NOMO-1 treated with dmso at 0.1 percent for 144 hours (cell line): ENCODE measurements around the gene TEDC2.
"Not testable (repeated sequence)": the region's sequence is repeated elsewhere in the genome, so short reads cannot be mapped to it uniquely, and the experiment has no call there.

ENCODE experiments used
- DNase-seq: peaks from one replicate; lab custom pipeline; 2025; ENCODE audit not compliant: unreplicated experiment; lab: John Stamatoyannopoulos, UW

TEDC2 gene

GRCh38 chr16:2437032-2437790, 22.7 kb upstream of the TEDC2 start:
- no peak for DNase-seq

- no peak for DNase-seq
Observed at GRCh38 chr16:2438121-2438520, 21.8 kb upstream of the TEDC2 start.

DNA sequence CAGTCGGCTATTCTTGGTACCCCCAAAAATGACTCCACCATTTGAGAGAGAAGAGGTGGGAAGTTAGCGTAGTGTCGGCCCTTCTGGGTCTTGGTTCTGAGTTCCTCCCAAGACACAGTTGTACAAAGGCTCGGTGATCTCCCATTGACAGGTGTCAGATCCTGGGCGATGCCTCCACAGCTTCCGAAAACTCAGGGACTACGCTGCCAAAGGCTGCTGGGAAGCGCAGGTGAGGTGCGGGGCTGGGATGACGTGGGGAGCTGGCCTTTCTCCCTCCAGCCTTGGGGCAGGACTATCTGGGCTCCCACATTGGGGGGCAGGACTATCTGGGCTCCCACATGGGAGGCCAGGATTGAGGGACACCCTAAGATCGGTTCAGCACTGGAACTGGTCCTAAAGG, 20.3 kb upstream of the TEDC2 start:
- no peak for DNase-seq

GRCh38 chr16:2441143-2441804, 18.6 kb upstream of the TEDC2 start:
- not testable (repeated sequence) for DNase-seq

DNA sequence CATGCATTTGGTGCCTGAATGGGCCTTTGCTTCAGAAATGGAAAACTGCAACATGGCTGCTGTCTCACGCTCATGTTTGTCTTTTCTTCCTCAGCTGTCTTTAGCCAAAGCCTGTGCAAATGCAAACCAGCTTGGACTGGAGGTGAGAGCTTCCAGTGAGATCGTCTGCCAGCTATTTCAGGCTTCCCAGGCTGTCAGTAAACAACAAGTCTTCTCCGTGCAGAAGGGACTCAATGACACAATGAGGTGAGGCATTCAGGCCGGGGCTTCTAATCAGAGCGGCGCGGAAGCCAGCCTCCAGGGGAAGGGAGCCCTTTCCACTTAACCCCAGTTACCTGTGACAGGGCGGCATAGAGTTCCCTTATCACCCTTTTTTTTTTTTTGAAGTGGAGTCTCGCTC, 16.4 kb upstream of the TEDC2 start:
- DNase-seq = no peak

DNA sequence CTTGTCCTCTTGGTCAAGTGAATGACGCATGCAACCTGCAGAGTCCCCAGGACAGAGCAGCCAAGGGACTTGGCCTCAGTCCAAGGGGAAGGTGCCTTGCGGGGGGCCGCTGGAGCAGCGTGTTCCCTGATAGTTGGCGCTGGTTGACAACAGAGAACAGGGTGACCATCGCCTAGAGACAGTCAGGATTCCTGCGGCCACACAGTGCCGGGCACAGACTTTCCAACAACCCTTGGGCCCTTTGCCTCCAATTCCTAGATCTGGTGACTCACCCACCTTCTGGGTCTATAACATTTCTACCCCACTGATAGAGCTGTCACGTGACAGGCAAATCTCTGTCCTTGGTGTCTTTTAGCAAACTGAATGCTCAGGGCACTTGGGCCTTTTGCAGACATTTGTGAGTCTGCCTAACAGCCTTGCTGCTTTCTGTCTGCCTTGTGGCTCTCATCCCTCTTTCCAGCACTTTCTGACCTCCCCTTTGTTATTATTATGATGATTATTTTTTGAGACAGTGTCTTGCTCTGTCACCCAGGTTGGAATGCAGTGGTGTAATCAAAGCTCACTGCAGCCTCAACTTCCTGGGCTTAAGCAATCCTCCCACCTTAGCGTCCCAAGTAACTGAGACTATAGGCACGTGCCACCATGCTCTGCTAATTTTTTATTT, 11.9 kb upstream of the TEDC2 start:
- DNase-seq = no peak

DNA sequence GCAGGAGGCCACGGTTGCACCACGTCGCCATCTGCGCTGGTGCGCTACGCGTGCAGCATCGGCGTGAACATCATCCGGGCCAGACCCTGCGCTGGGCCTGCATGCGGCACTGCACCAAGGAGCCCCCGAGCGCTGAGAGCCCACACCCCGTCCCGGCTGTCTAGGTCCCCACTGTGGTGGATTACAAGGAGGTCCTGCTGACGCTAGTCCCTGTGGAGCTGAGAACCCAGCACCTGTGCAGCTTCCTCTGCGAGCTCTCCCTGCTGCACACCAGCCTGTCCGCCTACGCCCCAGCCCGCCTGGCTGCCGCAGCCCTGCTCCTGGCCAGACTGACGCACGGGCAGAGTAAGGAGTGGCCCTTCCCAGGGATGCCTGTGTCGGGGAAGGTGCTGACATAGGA, 10.8 kb upstream of the TEDC2 start:
- DNase-seq = no peak

DNA sequence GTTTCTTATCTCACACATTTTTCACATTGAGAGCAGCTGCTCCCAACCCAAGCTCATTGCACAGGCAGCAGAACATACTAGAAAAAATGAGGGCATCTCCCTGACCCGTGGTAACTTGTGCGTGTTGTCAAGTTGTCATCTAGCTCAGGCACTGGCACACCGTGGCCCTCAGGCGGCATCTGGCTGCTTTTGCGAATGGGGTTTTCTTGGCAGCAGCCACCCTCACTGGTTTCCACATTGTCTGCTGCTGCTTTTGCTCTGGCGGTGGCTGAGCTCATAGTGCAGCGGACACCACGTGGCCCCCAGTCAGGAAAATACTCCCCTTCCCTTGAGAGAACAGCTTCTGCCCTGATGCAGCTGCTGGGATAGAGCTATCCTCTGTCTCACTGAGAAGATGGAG, 9.4 kb upstream of the TEDC2 start:
- no peak for DNase-seq

GRCh38 chr16:2450975-2451381, 8.9 kb upstream of the TEDC2 start:
- DNase-seq = no peak

DNA sequence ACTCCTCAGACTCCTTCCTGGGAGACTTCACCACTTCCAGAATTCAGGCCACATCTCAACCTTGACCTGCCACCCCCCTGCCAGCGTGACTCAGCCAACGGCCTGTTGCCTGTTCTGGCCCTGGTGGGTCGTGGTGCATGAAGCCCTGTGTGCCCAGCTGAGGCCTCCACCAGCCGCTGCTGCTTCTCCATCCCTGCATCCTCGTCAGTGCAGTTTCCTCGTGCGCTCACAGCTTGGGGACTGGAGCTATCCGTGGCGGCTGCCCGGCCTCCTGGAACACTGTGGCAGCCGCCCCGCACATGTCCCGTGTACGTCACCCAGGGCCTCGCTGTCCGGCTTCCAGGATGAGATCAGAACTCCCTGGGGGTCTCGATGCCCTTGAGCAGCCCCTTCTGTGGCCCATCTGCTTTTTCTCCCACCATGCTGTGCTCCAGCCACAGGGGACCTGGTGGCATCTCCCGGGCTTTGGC, 8.0 kb upstream of the TEDC2 start:
- DNase-seq = no peak

DNA sequence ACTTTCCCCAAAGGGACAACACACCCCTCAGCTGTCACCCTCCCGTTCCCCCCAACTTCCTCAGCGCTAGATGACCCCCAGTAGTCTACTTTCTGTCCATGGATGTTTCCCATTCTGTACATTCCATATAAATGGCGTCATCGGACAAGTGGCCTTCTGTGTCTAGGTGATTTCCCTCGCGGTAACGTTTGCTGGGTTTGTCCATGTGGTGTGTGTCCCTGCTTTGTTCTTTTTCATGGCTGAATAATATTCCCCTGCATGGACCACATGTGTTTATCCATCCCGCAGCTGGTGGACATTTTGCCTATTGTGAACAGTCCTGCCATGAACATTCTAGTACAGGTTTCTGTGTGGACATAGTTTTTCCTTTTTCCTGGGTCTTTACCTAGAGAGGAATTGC, 7.3 kb upstream of the TEDC2 start:
- DNase-seq = no peak

DNA sequence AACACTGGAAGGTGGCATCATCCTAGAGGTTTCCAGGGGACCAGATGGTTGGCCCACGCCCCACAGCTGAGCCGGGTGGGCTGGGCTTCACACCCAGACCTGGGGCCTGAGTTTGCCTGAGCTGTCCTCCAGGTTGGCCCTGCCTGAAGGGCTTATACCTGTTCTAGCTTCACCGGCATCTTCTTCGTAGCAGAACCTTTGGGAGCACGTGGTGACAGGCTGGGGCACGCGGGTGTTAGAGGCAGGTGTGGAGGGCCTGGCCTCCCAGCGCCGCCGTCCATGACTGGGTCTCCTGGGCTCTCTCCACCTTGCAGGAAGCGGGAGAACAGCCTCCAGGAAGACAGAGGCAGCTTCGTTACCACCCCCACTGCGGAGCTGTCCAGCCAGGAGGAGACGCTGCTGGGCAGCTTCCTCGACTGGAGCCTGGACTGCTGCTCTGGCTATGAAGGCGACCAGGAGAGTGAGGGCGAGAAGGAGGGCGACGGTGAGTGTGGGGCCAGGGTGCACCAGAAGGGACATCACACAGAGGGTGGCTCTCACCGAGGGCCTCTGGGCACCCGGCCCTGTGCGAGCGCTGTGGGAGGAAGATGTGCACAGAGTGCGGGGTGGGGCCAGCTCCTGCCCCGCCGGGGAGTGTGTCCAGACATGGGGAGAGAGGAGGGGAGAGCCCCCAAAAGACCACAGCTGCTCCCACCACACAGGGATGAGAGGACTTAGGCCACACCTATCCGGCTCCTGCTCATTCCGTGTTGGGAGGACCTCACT, 4.6 kb upstream of the TEDC2 start:
- no peak for DNase-seq

DNA sequence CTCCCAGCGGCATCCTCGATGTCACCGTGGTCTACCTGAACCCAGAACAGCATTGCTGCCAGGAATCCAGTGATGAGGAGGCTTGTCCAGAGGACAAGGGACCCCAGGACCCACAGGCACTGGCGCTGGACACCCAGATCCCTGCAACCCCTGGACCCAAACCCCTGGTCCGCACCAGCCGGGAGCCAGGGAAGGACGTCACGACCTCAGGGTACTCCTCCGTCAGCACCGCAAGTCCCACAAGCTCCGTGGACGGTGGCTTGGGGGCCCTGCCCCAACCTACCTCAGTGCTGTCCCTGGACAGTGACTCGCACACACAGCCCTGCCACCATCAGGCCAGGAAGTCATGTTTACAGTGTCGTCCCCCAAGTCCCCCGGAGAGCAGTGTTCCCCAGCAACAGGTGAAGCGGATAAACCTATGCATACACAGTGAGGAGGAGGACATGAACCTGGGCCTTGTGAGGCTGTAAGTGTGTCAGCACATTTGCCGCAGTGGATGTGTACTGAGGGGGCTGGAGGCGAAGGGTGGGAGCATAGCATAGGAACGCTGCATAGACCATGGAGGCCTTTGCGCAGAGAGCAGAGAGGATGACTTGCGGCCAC, 3.3 kb upstream of the TEDC2 start:
- DNase-seq = no peak

DNA sequence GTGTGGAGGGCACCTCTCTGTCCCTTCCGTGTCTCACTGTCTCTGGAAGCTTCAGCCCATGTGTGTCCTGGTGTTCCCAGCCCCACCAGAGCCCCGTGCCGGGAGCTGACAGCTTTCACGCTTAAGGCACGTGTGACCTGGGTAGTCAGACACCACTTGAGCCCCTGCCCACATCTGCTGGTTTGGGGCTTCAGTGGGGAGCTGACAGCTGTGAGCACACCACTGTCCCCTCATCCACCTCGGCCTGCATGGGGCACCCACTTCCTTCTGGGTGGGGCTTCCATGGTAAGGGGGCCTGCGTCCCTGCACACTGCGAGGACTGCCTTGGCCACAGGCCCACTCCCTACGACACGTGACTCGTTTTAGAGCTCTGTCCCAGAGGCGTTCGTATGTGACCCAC, 2.6 kb upstream of the TEDC2 start:
- no peak for DNase-seq

- no peak for DNase-seq
Observed at GRCh38 chr16:2457946-2458345, 2.0 kb upstream of the TEDC2 start.

DNA sequence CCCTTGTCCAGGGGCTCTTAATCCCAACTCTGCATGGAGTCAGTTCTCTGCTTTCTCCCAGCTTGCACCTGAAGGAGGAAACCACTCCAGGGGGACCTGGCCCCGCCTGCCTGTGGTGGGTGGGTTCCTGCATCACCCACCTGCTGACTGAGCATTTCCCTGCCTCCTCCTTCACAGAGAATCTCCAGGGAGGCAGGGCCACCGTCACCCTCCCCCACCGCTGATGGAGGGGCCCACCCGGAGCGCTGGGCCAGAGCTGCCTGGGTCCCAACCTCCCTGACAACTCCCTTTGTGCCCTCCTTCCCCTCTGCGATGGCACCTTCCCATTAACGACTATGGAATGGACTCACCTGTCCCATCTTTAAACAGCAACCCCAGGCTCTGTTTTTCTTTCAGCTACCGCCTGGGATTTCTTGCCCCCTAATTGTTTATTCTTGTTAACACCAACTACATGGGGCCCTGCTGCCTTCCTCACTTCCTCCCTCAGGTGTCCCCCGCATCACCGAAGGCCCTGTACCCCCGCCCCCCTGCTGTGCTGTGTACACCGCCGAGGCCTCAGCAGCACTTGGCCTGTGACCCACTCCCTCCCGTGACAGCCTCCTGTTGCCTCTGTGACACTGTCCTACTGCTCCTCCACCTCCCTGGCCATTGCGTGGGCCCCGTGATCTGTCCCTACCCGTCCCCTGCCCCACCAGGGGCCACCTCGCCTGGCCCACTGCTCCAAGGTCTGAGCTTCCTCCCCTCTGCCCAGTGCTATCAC, 842 bp upstream of the TEDC2 start:
- DNase-seq = no peak

DNA sequence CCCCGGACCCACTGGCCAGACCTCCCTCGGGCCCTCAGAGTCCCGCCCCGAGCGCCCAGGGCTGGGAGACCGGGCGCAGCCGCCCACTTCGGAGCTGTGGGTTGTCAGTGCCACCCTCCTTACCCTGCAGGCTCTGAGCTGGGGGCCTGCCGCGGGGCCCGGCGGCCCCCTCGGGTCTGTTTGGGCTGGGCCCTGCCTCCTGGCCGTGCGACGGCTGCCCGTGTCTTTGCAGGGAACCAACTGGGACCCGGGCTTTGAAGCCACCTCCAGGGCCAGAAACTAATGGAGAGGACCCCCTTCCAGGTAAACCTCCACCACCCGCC, 443 bp downstream of the TEDC2 start:
- no peak for DNase-seq

DNA sequence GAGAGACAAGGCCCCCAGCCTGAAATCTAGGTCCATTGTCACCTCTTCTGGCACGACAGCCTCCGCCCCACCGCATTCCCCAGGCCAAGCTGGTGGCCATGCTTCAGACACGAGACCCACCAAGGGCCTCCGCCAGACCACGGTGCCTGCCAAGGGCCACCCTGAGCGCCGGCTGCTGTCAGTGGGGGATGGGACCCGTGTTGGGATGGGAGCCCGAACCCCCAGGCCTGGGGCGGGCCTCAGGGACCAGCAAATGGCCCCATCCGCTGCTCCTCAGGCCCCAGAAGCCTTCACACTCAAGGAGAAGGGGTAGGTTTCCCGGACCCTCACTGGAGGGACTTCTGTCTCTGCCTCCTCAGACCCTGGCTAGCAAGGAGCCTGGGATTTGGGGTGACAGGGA, 1.0 kb downstream of the TEDC2 start:
- DNase-seq = no peak

- DNase-seq = no peak
Observed at GRCh38 chr16:2462031-2462866, 2.3 kb downstream of the TEDC2 start.

DNA sequence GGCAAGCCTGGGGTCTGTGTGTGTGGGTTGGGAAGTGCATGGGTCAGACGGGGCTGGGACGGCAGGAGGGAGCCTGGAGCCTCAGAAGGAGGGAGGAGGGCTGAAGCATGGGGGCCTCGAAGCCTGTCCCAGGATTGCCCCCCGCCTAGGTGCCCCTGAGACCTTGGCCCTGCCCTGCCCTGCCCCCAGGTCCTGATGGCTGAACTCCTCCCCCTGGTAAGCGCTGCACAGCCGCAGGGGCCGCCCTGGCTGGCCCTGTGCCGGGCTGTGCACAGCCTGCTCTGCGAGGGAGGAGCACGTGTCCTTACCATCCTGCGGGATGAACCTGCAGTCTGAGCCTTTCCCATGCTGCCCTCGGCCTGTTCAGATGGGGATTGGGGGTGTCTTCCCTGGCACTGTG, 4.4 kb downstream of the TEDC2 start:
- DNase-seq = no peak
